Medulla oblongata (tissue), 1 donor: ENCODE measurements around the gene RAP1GDS1.
"Not testable (repeated sequence)": the region's sequence is repeated elsewhere in the genome, so short reads cannot be mapped to it uniquely, and the experiment has no call there.

Experiments used
- DNase-seq: peaks from one replicate; pipeline ENCODE4 v3.0.0-alpha.2; 2015; ENCODE audit errors: extremely low spot score

RAP1GDS1 gene

GRCh38 chr4:98352940-98353339 lies 91.8 kb downstream of the RAP1GDS1 start:
- no peak for DNase-seq

- DNase-seq, result no peak
Measured at GRCh38 chr4:98358630-98359248, 97.6 kb downstream of the RAP1GDS1 start.

DNA sequence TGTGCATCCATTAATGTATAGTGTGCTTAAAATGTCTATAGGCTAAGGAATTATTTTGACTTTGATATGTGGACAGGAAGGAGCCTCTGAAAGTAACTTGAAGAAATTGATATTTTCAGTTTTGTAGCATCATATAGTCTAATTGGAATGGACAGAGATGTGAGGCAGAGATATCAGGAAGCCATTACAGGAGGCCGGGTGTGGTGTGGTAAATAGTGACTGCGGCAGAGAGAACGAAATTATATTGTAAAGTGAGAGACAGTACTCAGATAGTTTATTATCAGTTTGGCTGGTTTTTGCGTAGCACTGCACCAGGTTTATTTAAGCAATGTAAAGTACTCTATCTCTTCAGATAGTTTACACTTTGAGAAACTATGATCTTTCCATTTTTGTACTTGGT lies 98.5 kb downstream of the RAP1GDS1 start:
- no peak for DNase-seq

- no peak for DNase-seq
Measured at GRCh38 chr4:98363431-98363830, 102.2 kb downstream of the RAP1GDS1 start.

DNA sequence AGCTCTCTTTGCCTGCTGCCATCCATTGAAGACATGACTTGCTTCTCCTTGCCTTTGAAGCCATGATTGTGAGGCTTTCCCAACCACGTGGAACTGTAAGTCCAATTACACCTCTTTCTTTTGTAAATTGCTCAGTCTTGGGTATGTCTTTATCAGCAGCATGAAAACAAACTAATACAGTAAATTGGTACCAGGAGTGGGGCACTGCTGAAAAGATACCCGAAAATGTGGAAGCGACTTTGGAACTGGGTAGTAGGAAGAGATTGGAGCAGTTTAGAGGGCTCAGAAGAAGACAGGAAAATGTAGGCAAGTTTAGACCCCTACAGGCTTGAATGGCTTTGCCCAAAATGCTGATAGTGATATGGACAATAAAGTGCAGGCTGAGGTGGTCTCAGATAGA lies 105.1 kb downstream of the RAP1GDS1 start:
- not testable (repeated sequence) for DNase-seq

- DNase-seq, result not testable (repeated sequence)
Measured at GRCh38 chr4:98368000-98368399, 106.8 kb downstream of the RAP1GDS1 start.

DNA sequence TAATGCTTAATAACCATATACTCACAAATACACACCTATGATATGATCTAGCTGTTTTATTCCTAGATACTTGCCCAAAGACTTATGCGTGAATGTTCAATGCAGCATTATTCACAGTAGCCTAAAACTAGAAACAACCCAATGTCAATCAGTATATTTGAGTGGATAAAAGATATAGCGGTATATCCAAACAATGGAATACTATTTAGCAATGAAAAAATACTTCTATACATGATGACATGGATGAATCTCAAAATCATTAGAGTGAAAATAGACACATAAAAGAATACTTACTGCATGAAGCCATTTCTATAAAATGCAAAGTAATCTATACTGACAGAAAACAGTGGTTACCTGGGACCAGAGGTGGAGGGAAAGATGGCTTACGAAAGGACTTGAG lies 108.1 kb downstream of the RAP1GDS1 start:
- no peak for DNase-seq

- DNase-seq, result no peak
Measured at GRCh38 chr4:98374643-98375042, 113.5 kb downstream of the RAP1GDS1 start.

DNA sequence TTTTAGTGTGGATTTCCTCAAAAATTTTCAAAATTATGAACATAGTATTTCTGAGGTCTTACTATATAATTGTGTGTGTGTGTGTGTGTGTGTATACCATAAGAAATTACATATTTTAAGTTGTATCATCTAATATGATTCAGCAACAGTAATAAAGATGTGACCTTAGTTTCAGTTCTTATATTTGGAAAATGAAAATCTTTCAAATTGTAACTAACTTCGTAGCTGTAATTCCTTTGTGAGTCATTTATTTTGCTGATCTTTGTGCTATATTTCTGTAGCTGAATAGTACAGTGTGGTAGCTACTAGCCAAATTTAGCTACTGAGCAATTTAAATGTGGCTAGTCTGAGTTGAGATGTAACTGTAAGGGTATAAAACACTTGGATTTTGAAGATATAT lies 116.4 kb downstream of the RAP1GDS1 start:
- no peak for DNase-seq

DNA sequence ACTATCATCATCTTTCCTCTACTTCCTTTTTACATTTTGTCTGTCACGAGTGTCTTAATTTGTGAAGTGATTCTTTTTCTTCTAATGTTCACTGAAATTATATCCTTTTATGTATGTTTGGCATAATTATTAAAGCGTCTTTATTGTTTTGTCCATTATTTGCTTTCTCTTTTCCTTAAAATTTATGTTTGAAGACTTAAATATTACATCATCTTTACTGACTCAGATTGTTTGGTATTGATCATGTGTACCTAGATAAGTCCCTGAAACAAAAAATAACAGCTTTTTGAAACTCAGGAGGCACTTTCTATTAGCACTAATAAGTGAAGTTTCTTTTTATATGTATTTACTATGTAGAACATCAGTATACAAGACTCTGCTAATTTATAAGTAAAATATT lies 120.1 kb downstream of the RAP1GDS1 start:
- DNase-seq, result no peak

DNA sequence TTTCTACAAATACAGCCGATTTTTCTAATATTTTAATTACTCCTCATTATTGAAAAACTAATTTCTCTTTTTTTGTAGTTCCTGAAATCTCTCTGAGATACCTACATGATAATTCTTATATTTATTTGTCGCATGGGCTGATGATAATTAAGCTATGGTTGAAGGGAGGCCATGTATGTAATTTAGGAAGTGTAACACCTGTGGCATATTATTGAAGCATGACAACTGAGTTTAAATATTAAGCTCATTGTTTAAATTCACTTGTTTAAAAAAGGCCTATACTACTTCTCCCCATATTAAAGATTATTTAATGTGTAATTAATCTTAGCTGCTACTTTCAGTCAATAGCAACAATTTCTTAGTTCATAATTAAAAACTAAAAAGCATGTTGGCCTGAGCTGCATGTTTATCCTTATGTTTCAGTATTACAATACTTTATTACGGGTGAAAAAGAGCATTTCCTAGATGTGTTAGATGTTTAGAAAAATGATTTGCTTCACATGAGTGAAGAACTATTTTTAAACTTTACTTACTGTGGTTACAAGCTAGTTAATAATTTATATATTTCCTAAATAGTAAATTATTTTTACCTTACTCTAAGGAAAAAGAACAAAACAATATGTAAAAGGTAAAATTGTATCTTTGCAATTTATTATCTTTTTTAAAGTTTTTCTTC lies 122.4 kb downstream of the RAP1GDS1 start:
- DNase-seq, result no peak

GRCh38 chr4:98385831-98386230 lies 124.6 kb downstream of the RAP1GDS1 start:
- DNase-seq, result no peak

DNA sequence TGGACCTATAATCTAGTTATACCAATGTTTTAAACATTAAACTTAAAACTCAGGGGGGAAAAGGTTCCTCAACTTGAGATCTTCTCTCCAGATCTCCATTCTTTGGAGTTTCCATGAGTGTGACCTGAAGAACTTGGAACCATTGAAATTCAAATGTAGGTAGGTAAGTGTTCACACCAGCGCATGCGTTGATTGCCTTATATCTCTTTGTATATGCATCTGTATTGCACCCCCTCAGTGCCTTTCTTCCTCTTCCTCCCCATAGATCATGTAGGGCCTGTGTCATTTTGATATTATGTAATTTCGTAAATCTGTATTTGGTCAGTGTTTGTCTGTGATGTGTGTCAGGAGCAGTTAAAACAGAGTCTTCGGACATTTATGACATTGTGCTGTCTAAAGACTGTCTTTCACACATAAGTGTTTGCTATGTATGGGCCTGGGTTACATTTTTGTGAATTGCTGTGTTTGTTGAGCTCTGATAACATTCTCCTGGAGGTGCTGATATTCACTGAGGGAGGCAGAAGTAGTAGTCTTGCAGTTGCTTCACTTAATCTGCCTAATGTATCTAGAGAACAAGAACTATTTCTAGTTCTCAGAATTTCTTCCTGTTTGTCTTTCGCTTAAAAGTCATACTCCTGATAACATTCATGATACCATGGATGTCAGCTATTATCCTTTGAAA lies 126.3 kb downstream of the RAP1GDS1 start:
- no peak for DNase-seq

- DNase-seq, result no peak
Measured at GRCh38 chr4:98394134-98394533, 132.9 kb downstream of the RAP1GDS1 start.

DNA sequence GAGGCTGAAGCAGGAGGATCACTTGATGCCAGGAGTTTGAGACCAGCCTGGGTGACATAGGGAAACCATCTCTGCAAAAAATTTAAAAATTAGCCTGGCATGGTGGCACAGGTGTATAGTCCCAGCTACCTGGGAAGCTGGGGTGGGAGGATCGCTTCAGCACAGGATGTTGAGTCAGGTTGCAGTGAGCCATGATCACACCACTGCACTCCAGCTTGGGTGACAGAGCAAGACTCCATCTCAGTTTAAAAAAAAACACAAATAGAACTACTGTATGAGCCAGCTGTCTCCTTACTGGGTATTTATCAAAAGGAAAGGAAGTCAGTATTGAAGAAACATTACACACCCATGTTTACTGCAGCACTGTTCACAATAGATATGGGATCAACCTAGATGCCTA lies 138.7 kb downstream of the RAP1GDS1 start:
- DNase-seq, result no peak

DNA sequence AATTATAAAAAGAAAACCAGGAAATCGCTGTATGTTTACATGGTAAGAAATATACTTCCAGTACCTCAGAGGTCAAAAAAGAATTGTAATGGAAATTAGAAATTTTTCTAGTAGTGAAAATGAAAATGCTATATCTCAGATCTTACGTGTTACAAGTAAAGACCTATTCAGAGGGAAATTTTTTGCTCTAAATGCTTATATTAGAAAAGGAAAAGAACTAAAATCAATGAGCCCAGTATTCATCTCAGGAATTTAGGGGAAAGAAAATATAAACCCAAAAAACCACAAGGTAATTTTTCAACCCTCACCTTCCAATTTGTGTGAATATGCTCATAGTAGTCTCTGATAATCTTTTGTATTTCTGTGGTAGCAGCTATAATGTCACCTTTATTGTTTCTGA lies 145.6 kb downstream of the RAP1GDS1 start:
- no peak for DNase-seq

DNA sequence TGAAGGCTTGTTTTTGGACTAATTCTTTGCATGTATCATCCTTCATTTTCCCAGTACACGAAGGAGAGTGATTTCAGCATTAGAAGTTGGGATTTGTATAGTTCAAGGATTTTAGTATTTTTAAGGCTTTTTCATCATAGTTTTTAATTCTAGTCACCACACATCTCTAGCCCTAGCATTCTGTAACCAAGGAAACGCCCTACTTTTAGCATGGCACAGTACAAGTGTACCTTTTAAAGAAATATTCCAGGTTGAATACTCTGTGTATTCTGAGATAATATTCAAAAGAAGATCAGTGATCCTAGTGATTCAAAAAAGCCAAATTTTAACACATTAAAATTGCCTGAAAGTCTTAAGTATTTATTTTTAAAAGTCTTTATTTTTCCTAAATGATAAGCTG lies 150.5 kb downstream of the RAP1GDS1 start:
- no peak for DNase-seq

- no peak for DNase-seq
Measured at GRCh38 chr4:98416844-98417243, 155.7 kb downstream of the RAP1GDS1 start.

GRCh38 chr4:98420151-98420550 lies 159.0 kb downstream of the RAP1GDS1 start:
- DNase-seq, result not testable (repeated sequence)

DNA sequence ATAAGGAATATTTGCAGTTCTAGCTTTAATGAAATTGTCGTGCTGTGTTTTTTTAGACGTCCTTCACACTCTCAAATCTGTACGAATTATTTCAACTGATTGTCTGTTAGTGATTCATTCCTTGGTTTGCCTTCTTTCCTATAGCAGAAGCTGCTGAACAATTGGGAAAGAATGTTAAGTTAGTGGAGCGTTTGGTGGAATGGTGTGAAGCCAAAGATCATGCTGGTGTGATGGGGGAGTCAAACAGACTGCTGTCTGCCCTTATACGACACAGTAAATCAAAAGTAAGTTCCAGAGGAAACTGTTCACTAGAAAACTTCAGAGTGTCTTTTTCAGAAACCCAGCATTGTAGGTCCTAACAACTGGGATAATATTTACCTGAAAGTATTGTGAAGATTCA lies 159.9 kb downstream of the RAP1GDS1 start:
- DNase-seq, result no peak

DNA sequence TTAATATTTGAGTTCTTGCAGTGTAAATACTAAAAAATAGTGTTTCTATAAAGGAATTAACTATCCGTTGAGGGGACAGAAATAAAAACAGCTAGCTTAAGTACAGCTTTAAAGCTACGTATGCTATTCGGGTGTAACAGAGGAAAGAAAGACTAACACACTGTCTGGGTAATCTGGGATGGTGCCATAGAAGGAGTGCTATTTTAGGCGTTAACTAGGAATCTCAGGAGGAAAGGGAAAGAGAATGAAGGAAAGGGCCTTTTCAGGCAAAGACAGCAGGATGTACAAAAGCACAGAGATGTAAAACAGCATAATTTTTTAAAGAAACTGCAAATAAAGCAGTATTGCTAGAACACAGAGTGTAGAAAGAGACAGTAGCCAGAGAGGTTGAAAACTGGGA lies 161.8 kb downstream of the RAP1GDS1 start:
- DNase-seq, result no peak

- no peak for DNase-seq
Measured at GRCh38 chr4:98430708-98431403, 169.7 kb downstream of the RAP1GDS1 start.

DNA sequence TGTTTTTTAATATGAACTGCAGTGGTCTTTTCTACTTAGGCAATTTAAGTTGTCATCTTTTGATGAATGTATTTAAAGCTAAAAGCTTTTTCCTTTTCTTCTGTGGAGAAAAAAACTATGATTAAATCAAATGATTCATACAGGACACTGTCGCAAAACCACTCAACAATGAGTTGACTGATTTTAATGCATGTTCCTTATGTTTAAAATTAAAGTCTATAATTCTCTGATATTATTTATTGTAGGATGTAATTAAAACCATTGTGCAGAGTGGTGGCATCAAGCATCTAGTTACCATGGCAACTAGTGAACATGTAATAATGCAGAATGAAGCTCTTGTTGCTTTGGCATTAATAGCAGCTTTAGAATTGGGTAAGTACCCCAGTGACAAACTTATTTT lies 172.5 kb downstream of the RAP1GDS1 start:
- no peak for DNase-seq
